HG02678 (cell line): ENCODE results near the gene SPAG9.

Experiments
- ATAC-seq: cut with Tn5 transposase; IDR thresholded peaks from one replicate; pipeline ENCODE4 v1.9.1; 2021; ENCODE audit warnings: mild to moderate bottlenecking, moderate library complexity; ENCODE audit not compliant: unreplicated experiment

Gene SPAG9

GRCh38 chr17:51120739-51121619 lies at the start of gene SPAG9:
Gene SPAG9, minus strand, starts transcription at chr17:51120868. Its CDS starts 212 bp downstream, at chr17:51120656.
- ATAC-seq, result peak; percentile 78

GRCh38 chr17:51169340-51169739 lies 48.7 kb upstream of the SPAG9 start:
- no peak for ATAC-seq

- peak; percentile 49 for ATAC-seq
Measured at GRCh38 chr17:51166987-51167931, 46.6 kb upstream of the SPAG9 start.

- peak; percentile 82 for ATAC-seq
Measured at GRCh38 chr17:51166198-51166986, 45.7 kb upstream of the SPAG9 start, which contains the start of gene NME2. Gene NME2, plus strand, starts transcription at chr17:51166411. Its CDS starts 420 bp downstream, at chr17:51166831.

- ATAC-seq, result peak; percentile 3
Measured at GRCh38 chr17:51165680-51166197, 45.1 kb upstream of the SPAG9 start.

GRCh38 chr17:51164911-51165679 lies 44.4 kb upstream of the SPAG9 start:
- ATAC-seq, result no peak

- ATAC-seq, result no peak
Measured at GRCh38 chr17:51161541-51161940, 40.9 kb upstream of the SPAG9 start.

- no peak for ATAC-seq
Measured at GRCh38 chr17:51159604-51160003, 38.9 kb upstream of the SPAG9 start.

GRCh38 chr17:51155416-51155815 lies 34.7 kb upstream of the SPAG9 start:
- ATAC-seq, result no peak

- no peak for ATAC-seq
Measured at GRCh38 chr17:51154176-51154575, 33.5 kb upstream of the SPAG9 start.

- peak; percentile 89 for ATAC-seq
Measured at GRCh38 chr17:51153210-51154072, 32.8 kb upstream of the SPAG9 start, which contains the start of gene NME1. Gene NME1, plus strand, starts transcription at chr17:51153559. Its CDS starts 2,096 bp downstream, at chr17:51155655.

GRCh38 chr17:51152766-51153209 lies 32.1 kb upstream of the SPAG9 start:
- peak; percentile 0 for ATAC-seq

- no peak for ATAC-seq
Measured at GRCh38 chr17:51150932-51151331, 30.3 kb upstream of the SPAG9 start.

- no peak for ATAC-seq
Measured at GRCh38 chr17:51149163-51149562, 28.5 kb upstream of the SPAG9 start.

- ATAC-seq, result no peak
Measured at GRCh38 chr17:51147650-51148049, 27.0 kb upstream of the SPAG9 start.

GRCh38 chr17:51144266-51145022 lies 23.8 kb upstream of the SPAG9 start:
- no peak for ATAC-seq

GRCh38 chr17:51142597-51142996 lies 21.9 kb upstream of the SPAG9 start:
- ATAC-seq, result no peak

- no peak for ATAC-seq
Measured at GRCh38 chr17:51135956-51136355, 15.3 kb upstream of the SPAG9 start.
